Nasal cavity respiratory epithelium epithelial cell of viscerocranial mucosa (primary cell): ENCODE measurements around the gene SLC25A51. TPM values are rescaled to one million over a fixed set of nuclear protein-coding genes. Genes with fewer than 3 reads are reported as not detected.

Source experiments
- total RNA-seq: library from RNA; depleted of rRNA; stranded (reverse); fragments of >200 nt; gene quantifications from 2 replicates; pipeline ENCODE4 v1.2.3, GENCODE V29; 2014

SLC25A51 gene
- 100 and 101 TPM in 2 replicates for total RNA-seq

GRCh38 chr9:37903647-37904444 lies at the start of gene SLC25A51:
TSS of gene SLC25A51 (minus strand) at chr9:37904127. CDS start at chr9:37888550, 15,577 bp downstream.

Other genes starting within 250 kb of the SLC25A51 start
- 3.8 and 5.7 TPM in 2 replicates for gene TRMT10B, start 150.3 kb downstream of the SLC25A51 start, total RNA-seq
- 27.0 and 32.3 TPM in 2 replicates for gene EXOSC3, start 119.1 kb downstream of the SLC25A51 start, total RNA-seq
- gene DCAF10, start 103.3 kb downstream of the SLC25A51 start, total RNA-seq, result 31.8 and 85.6 TPM in 2 replicates
- gene SHB, start 165.1 kb upstream of the SLC25A51 start, total RNA-seq, result 17.1 and 30.8 TPM in 2 replicates